K562 (cell line): ENCODE data around the gene ALDOB. TPM values are rescaled to one million over a fixed set of nuclear protein-coding genes. Genes with fewer than 3 reads are reported as not detected.

Experiments
- ARNT ChIP-seq, 2 experiments: fragments of 450-650 bp; IDR thresholded peaks; 2 replicates each; pipeline ENCODE4 v1.6.1; 2016; ENCODE audit warnings: mild to moderate bottlenecking in 1 of 2
- CBFA2T3 ChIP-seq: fragments of 450-650 bp; IDR thresholded peaks from 2 replicates; pipeline ENCODE4 v1.6.1; 2017
- DACH1 ChIP-seq: fragments of 450-650 bp; IDR thresholded peaks from 2 replicates; pipeline ENCODE4 v1.6.1; 2018; ENCODE audit not compliant: partially characterized antibody
- MBD2 ChIP-seq: sonication (generic); IDR thresholded peaks from 2 replicates; pipeline ENCODE4 v1.6.1; 2016; ENCODE audit warnings: low read depth, borderline replicate concordance
- MCM2 ChIP-seq: fragments of 450-650 bp; IDR thresholded peaks from 2 replicates; pipeline ENCODE4 v1.6.1; 2017; ENCODE audit warnings: low read depth, mild to moderate bottlenecking
- MYNN ChIP-seq, 2 experiments: sonication (generic); formaldehyde crosslinking in 1 of 2; IDR thresholded peaks; 2 replicates each; pipeline versions ENCODE4 v1.5.0 to v1.6.1; 2016 to 2020; ENCODE audit warnings: antibody characterized with exemption in 1 of 2, missing genetic modification reagents in 1 of 2
- NCOR1 ChIP-seq: fragments of 450-650 bp; IDR thresholded peaks from 2 replicates; pipeline ENCODE4 v1.6.1; 2016; ENCODE audit warnings: mild to moderate bottlenecking, moderate library complexity
- POLR2B ChIP-seq: fragments of 450-650 bp; IDR thresholded peaks from 2 replicates; pipeline ENCODE4 v1.6.1; 2018; ENCODE audit warnings: low read depth; ENCODE audit not compliant: partially characterized antibody
- RFX7 ChIP-seq: fragments of 250-450 bp; sonication (Bioruptor Pico); IDR thresholded peaks from 2 replicates; pipeline ENCODE4 v1.5.1; 2021; ENCODE audit warnings: mild to moderate bottlenecking
- ZNF324 ChIP-seq: fragments of 250-450 bp; sonication (Bioruptor Pico); IDR thresholded peaks from 2 replicates; pipeline ENCODE4 v1.4.0; 2020; ENCODE audit warnings: mild to moderate bottlenecking
- polyA plus RNA-seq, 8 experiments: library from polyadenylated mRNA; depleted of rRNA in 4 of 8; stranded (reverse) in 5 of 8; unstranded in 3 of 8; fragments of >200 nt; fragmentation: Nextera tagmentation in 2 of 8; fragmentation: Illumina TruSeq in 1 of 8; extraction: Ambion mirVana in 2 of 8; extraction: Trizol in 1 of 8; gene quantifications; 2 replicates each; pipeline versions ENCODE4 v1.2.1 to v1.2.3, GENCODE V29; 2011 to 2014; ENCODE audit warnings: inconsistent platforms in 1 of 8, missing spikeins in 1 of 8
- total RNA-seq, 7 experiments: library from RNA; depleted of rRNA in 6 of 7; stranded (reverse); fragments of >200 nt in 6 of 7; fragmentation: Illumina TruSeq in 2 of 7; extraction: Trizol in 2 of 7; gene quantifications; 2 replicates each; pipeline versions ENCODE4 v1.2.1 to v1.2.3, GENCODE V29; 2011 to 2021; ENCODE audit warnings: low replicate concordance in 1 of 7
- TF ChIP-seq, protein P1 (sequence below): sonication (generic); formaldehyde crosslinking; IDR thresholded peaks from 2 replicates; pipeline ENCODE4 v1.8.1; 2023; ENCODE audit warnings: missing genetic modification reagents, mild to moderate bottlenecking, borderline replicate concordance
- TF ChIP-seq, protein P2 (sequence below): fragments of 250-450 bp; sonication (Bioruptor Pico); IDR thresholded peaks from 2 replicates; pipeline ENCODE4 v1.5.0; 2021; ENCODE audit warnings: mild to moderate bottlenecking, borderline replicate concordance
- TF ChIP-seq, protein P3 (sequence below): fragments of 200-800 bp; sonication (Bioruptor generic); IDR thresholded peaks from 2 replicates; pipeline ENCODE4 v1.6.1; 2017; ENCODE audit warnings: missing genetic modification characterization, missing compliant biosample characterization
- TF ChIP-seq, protein P4 (sequence below), 3 experiments: fragments of 200-800 bp in 1 of 3; sonication (Bioruptor generic) in 1 of 3; sonication (generic) in 1 of 3; formaldehyde crosslinking in 1 of 3; IDR thresholded peaks; 2 replicates each; pipeline versions ENCODE4 v1.6.1 to v1.8.0; 2016 to 2022; ENCODE audit warnings: mild to moderate bottlenecking in 2 of 3, missing compliant biosample characterization in 2 of 3, missing genetic modification characterization in 2 of 3, missing genetic modification reagents in 1 of 3
- TF ChIP-seq, protein P5 (sequence below): sonication (generic); formaldehyde crosslinking; IDR thresholded peaks from 2 replicates; pipeline ENCODE4 v1.8.1; 2022; ENCODE audit warnings: missing genetic modification reagents

The ALDOB gene
- total and polyA plus RNA-seq, 9 of the 15 experiments (the other 6 are each of a cell fraction or from before 2014, with no cell fraction given): 0.80 TPM; not detected in 8

DNA sequence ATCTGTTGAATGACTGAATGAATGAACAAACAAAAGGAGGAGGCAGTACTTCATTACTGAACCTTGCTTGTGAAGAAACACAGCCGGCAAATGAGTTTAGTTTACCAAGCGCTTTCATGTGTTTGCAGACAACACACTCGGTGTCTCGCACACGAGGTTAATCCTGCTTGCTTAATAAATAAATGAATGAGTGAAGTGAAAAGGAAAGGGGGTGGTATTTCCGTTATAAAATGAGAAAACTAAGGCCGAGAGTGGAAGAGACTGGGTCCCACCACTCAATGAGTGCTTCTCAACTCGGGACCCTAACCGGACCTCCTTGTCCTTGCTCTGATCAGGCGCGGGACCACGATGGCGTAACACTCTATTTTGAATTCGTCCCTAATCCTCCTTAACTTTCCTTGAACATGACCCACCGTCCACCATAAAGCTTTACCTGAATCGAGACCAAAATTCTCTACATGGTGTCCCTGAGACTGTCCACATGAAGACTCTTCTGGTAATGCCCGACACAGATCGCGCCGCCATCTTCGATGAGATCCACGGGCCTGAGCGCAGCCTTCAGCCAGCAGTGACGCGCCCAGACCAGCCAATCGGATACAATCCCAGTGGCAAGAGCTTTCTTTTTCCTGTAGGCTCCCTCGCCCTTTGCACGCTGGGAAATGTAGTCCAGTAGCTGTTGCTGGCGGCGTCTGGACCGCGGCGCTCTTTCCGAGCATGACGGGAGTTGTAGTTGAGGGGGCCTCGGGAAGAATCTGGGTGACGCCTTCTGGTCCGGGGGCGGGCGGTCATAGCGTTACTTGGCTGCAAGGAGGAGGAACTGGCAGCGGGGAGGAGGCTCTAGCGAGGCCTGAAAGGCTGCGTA lies 37.3 kb downstream of the ALDOB start, which contains the start of the genes MRPL50 and ZNF189 (continued):
- TF ChIP-seq ARNT (IDR thresholded peaks at IDR 0.05) (0 out of 4 replicates have a peak, but pooled peaks of 1 of the 2 experiments have one; percentile 31), RFX7 (no peak), MYNN (IDR thresholded peaks at IDR 0.05) (no peak), MYNN (CRISPR knock-in tag; IDR thresholded peaks at IDR 0.05) (no peak), MBD2 (peak; percentile 84), DACH1 (no peak), CBFA2T3 (no peak), ZNF324 (CRISPR knock-in tag) (no peak), MCM2 (no peak), NCOR1 (no peak), POLR2B (peak; percentile 95)
- TF ChIP-seq, protein P1, sequence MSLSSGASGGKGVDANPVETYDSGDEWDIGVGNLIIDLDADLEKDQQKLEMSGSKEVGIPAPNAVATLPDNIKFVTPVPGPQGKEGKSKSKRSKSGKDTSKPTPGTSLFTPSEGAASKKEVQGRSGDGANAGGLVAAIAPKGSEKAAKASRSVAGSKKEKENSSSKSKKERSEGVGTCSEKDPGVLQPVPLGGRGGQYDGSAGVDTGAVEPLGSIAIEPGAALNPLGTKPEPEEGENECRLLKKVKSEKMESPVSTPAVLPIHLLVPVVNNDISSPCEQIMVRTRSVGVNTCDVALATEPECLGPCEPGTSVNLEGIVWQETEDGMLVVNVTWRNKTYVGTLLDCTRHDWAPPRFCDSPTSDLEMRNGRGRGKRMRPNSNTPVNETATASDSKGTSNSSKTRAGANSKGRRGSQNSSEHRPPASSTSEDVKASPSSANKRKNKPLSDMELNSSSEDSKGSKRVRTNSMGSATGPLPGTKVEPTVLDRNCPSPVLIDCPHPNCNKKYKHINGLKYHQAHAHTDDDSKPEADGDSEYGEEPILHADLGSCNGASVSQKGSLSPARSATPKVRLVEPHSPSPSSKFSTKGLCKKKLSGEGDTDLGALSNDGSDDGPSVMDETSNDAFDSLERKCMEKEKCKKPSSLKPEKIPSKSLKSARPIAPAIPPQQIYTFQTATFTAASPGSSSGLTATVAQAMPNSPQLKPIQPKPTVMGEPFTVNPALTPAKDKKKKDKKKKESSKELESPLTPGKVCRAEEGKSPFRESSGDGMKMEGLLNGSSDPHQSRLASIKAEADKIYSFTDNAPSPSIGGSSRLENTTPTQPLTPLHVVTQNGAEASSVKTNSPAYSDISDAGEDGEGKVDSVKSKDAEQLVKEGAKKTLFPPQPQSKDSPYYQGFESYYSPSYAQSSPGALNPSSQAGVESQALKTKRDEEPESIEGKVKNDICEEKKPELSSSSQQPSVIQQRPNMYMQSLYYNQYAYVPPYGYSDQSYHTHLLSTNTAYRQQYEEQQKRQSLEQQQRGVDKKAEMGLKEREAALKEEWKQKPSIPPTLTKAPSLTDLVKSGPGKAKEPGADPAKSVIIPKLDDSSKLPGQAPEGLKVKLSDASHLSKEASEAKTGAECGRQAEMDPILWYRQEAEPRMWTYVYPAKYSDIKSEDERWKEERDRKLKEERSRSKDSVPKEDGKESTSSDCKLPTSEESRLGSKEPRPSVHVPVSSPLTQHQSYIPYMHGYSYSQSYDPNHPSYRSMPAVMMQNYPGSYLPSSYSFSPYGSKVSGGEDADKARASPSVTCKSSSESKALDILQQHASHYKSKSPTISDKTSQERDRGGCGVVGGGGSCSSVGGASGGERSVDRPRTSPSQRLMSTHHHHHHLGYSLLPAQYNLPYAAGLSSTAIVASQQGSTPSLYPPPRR: no peak
- TF ChIP-seq, protein P2, sequence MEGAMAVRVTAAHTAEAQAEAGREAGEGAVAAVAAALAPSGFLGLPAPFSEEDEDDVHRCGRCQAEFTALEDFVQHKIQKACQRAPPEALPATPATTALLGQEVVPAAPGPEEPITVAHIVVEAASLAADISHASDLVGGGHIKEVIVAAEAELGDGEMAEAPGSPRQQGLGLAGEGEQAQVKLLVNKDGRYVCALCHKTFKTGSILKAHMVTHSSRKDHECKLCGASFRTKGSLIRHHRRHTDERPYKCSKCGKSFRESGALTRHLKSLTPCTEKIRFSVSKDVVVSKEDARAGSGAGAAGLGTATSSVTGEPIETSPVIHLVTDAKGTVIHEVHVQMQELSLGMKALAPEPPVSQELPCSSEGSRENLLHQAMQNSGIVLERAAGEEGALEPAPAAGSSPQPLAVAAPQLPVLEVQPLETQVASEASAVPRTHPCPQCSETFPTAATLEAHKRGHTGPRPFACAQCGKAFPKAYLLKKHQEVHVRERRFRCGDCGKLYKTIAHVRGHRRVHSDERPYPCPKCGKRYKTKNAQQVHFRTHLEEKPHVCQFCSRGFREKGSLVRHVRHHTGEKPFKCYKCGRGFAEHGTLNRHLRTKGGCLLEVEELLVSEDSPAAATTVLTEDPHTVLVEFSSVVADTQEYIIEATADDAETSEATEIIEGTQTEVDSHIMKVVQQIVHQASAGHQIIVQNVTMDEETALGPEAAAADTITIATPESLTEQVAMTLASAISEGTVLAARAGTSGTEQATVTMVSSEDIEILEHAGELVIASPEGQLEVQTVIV (CRISPR knock-in tag): no peak
- TF ChIP-seq, protein P3, sequence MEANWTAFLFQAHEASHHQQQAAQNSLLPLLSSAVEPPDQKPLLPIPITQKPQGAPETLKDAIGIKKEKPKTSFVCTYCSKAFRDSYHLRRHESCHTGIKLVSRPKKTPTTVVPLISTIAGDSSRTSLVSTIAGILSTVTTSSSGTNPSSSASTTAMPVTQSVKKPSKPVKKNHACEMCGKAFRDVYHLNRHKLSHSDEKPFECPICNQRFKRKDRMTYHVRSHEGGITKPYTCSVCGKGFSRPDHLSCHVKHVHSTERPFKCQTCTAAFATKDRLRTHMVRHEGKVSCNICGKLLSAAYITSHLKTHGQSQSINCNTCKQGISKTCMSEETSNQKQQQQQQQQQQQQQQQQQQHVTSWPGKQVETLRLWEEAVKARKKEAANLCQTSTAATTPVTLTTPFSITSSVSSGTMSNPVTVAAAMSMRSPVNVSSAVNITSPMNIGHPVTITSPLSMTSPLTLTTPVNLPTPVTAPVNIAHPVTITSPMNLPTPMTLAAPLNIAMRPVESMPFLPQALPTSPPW (CRISPR knock-in tag): peak; percentile 74
- TF ChIP-seq, protein P4, sequence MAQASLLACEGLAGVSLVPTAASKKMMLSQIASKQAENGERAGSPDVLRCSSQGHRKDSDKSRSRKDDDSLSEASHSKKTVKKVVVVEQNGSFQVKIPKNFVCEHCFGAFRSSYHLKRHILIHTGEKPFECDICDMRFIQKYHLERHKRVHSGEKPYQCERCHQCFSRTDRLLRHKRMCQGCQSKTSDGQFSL (CRISPR knock-in tag; IDR thresholded peaks at IDR 0.05): no peak
- TF ChIP-seq, protein P4 (tag; IDR thresholded peaks at IDR 0.05): no peak
- TF ChIP-seq, protein P5, sequence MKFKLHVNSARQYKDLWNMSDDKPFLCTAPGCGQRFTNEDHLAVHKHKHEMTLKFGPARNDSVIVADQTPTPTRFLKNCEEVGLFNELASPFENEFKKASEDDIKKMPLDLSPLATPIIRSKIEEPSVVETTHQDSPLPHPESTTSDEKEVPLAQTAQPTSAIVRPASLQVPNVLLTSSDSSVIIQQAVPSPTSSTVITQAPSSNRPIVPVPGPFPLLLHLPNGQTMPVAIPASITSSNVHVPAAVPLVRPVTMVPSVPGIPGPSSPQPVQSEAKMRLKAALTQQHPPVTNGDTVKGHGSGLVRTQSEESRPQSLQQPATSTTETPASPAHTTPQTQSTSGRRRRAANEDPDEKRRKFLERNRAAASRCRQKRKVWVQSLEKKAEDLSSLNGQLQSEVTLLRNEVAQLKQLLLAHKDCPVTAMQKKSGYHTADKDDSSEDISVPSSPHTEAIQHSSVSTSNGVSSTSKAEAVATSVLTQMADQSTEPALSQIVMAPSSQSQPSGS: no peak
